NCI-H460 (cell line): ENCODE data around the gene PFKFB3. TPM values are rescaled to one million over a fixed set of nuclear protein-coding genes. Genes with fewer than 3 reads are reported as not detected.
"Not testable (repeated sequence)": the region's sequence is repeated elsewhere in the genome, so short reads cannot be mapped to it uniquely, and the experiment has no call there.

Source experiments
- DNase-seq: peaks from one replicate; pipeline ENCODE4 v3.0.0-alpha.2; 2016; ENCODE audit warnings: low read depth; ENCODE audit errors: extremely low read depth
- total RNA-seq: library from RNA; depleted of rRNA; stranded (reverse); fragments of >200 nt; shearing (Covaris generic); gene quantifications from 2 replicates; pipeline ENCODE4 v1.2.3, GENCODE V29; 2014

PFKFB3 gene
- total RNA-seq, 1 experiment from 2014 or later: 15.1 TPM

- DNase-seq: no peak
These were observed 24.9 kb upstream of the PFKFB3 start for GRCh38 chr10:6177880-6178281.

- no peak for DNase-seq
These were observed 24.2 kb upstream of the PFKFB3 start for GRCh38 chr10:6178581-6178980.

DNA sequence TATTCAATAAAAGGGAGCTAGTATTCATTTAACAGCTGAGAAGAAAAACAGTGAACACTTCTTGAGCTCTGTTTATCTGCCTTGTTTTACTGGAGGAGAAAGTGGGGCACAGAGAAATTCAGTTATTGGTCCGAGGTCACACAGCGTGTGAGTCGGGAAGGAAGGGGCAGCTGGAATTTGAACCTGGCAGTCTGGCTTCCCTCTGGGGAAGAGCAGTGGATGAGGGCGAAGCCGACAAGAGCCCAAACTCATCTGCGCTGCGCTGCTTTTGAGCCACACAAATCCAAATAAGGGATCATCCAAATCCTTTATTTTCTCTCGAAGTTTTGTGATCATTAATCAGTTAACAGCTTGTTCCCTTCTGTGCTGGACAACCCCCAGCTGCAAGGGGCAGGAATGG, 23.7 kb upstream of the PFKFB3 start:
- no peak for DNase-seq

GRCh38 chr10:6180480-6181110, 22.1 kb upstream of the PFKFB3 start:
- no peak for DNase-seq

DNA sequence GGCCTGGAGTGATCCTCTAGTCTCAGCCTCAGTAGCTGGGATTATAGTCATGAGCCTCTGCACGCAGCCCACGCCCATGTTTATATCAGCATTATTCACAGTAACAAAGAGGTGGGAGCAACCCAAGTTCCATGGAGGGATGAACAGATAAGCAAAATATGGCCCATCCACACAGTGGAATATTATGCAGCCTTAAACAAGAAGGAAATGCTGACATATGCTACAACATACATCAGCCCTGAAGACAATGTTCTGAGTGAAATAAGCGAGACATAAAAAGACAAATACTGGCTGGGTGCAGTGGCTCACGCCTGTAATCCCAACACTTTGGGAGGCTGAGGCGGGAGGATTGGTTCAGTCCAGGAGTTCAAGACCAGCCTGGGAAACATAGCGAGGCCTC, 21.5 kb upstream of the PFKFB3 start:
- DNase-seq: no peak

GRCh38 chr10:6182454-6183098, 20.2 kb upstream of the PFKFB3 start:
- DNase-seq: no peak

GRCh38 chr10:6185039-6185716, 17.6 kb upstream of the PFKFB3 start:
- DNase-seq: no peak

- DNase-seq: no peak
These were observed 15.9 kb upstream of the PFKFB3 start for GRCh38 chr10:6186894-6187256.

DNA sequence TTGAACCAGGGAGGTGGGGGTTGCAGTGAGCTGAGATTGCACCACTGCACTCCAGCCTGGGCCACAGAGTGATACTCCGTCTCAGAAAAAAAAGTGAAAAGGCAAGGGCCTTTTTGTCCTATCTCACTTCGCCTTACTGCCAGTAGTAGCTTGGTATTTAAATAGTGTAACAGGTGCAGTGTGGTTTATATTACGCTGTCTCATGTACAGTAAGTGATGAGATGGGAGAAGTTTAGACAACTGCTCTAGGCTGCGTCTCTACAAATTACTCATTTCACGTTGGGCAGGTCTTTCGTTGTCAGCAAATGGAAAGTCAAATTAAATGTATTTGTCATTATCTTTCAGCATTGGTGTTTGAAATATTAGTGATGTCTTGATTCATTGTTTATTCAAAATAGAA, 15.5 kb upstream of the PFKFB3 start:
- DNase-seq: no peak

- not testable (repeated sequence) for DNase-seq
These were observed 12.7 kb upstream of the PFKFB3 start for GRCh38 chr10:6190033-6190432.

- no peak for DNase-seq
These were observed 11.6 kb upstream of the PFKFB3 start for GRCh38 chr10:6191147-6191546.

DNA sequence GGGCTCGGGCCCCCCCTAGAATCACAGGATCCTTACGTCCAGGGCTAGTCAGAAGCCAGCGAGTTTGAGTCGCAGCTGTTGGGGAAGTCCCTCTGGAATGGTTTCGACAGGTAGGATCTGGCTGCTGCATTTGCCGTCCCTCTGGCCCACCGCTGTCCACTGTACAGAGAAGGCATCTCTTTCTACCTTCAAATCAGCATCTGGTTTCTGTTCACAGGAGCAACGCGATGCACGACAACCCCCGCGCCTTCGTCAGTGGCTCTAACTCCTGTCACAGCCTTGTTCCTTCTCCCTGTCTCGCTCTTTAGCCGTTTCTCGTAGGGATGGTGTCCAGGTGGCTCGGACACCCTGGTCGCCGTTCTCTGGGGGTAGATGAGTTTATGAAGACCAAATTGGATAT, 11.2 kb upstream of the PFKFB3 start:
- DNase-seq: no peak

GRCh38 chr10:6193342-6193741, 9.4 kb upstream of the PFKFB3 start:
- DNase-seq: not testable (repeated sequence)

GRCh38 chr10:6194311-6194710, 8.4 kb upstream of the PFKFB3 start:
- no peak for DNase-seq

DNA sequence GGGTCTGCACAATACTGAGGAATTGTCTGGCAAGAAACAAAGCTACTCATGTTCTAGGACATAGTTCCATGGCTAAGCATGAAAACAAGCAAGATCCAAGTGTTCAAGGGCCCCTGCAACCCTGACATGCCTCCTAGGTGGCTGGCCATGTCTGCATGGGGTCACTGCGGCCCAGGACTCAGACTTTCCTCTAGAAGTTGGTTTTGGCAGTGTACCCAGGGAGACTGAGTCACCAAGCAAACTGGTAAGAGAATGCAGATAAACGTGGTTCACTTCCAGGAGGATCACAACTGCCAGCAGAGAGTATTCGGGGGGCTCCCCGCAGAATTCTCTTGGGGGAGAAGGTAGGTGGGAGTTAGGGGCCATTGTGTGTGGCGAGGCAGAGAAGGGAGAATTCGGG, 7.4 kb upstream of the PFKFB3 start:
- DNase-seq: no peak

DNA sequence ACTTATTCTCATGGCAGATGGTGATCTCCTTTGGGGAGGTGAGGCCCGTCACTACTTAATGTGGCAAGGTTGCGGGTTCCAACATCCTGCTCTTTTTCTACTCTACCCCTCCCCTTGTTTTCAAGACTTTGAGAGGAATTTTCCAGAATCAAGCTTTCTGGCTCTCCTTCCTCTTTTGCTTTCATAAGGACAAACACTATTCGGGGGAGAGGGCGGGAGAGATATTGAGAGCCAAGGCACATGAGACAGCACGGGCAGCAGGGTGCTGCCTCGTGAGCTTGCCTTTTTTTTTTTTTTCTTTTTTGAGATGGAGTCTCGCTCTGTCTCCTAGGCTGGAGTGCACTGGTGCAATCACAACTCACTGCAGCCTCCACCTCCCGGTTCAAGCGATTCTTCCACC, 6.9 kb upstream of the PFKFB3 start:
- no peak for DNase-seq

DNA sequence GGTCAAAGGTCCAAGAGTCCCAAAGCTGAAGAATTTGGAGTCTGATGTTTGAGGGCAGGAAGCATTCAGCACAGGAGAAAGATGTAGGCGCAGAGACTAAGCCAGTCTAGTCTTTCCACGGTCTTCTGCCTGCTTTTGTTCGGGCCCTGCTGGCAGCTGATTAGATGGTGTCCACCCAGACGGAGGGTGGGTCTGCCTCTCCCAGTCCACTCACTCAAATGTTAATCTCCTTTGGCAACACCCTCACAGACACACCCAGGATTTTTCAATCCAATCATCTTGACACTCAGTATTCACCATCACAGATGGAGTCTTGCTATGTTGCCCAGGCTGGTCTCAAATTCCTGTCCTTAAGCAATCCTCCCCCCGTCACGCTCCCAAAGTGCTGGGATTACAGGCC, 6.2 kb upstream of the PFKFB3 start:
- DNase-seq: not testable (repeated sequence)

- DNase-seq: no peak
These were observed 5.4 kb upstream of the PFKFB3 start for GRCh38 chr10:6197321-6197720.

DNA sequence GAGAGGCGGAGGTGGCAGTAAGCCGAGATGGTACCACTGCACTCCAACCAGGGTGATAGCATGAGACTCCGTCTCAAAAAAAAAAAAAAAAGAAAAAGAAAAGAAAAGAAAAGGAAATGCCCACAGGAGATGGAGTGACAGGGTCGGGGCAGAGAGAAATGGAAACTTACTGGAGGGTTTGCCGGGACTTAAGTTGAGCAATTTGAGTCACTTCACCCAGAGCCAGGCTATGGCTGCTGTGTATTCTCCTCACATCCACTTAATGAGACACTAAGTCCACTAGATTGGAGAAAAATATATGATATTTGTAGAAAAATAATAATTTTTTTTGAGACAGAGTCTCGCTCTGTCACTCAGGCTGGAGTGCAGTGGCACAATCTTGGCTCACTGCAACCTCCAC, 4.6 kb upstream of the PFKFB3 start:
- DNase-seq: no peak

DNA sequence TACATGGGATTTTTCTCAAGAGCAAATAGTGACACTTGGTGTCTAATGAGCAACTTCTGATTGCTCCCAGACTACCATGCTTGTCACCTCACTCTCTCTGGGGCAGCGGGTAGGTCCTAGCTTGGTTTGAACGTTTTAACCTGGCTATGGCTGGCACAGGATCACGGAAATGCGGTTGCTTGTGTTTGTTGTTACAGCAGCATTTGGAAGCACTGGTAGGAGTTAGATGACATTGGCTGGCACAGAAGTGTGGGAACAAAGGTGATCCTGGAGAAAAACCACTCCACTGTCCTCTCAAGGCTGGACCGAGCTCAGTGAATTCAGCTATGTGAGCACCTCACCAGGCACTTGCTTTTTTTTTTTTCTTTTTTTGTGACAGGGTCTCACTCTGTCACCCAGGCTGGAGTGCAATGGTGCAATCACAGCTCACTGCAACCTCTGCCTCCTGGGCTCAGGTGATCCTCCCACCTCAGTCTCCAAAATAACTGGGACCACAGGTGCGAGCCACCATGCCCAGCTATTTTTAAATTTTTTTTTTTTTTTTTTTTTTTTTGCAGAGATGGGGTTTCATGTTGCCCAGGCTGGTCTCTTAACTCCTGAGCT, 3.5 kb upstream of the PFKFB3 start:
- no peak for DNase-seq

- DNase-seq: no peak
These were observed 2.3 kb upstream of the PFKFB3 start for GRCh38 chr10:6200440-6200733.
